Esophagus muscularis mucosa (tissue), 4 donors: Measurements from ENCODE around the gene PIK3R2. TPM values are rescaled to one million over a fixed set of nuclear protein-coding genes. Genes with fewer than 3 reads are reported as not detected.

Source experiments
- DNase-seq: peaks from one replicate; pipeline ENCODE4 v3.0.0-alpha.2; 2017; ENCODE audit errors: extremely low spot score
- H3K27ac ChIP-seq, 4 donors: fragments of 200-600 bp; sonication (generic); replicated peaks in 1 of 4; 1 replicate in 3 of 4; 2 replicates in 1 of 4; pipeline ENCODE4 v1.5.1; 2016 to 2019; ENCODE audit warnings: mild to moderate bottlenecking in 1 of 4
- H3K27me3 ChIP-seq, 4 donors: fragments of 200-600 bp; sonication (generic); one replicate each; pipeline versions ENCODE4 v1.5.1 to v1.6.0; 2016 to 2019
- H3K36me3 ChIP-seq, 4 donors: fragments of 200-600 bp; sonication (generic); one replicate each; pipeline ENCODE4 v1.5.1; 2016 to 2019
- H3K4me1 ChIP-seq, 4 donors: fragments of 200-600 bp; sonication (generic); one replicate each; pipeline ENCODE4 v1.5.1; 2016 to 2019
- H3K4me3 ChIP-seq, 4 donors: fragments of 200-600 bp; sonication (generic); 1 replicate in 2 of 4; 2 replicates in 2 of 4; pipeline ENCODE4 v1.5.1; 2016 to 2019; ENCODE audit warnings: mild to moderate bottlenecking in 4 of 4, moderate library complexity in 1 of 4
- H3K9me3 ChIP-seq, 4 donors: fragments of 200-600 bp; sonication (generic); 1 replicate in 3 of 4; 2 replicates in 1 of 4; pipeline ENCODE4 v1.5.1; 2016 to 2019
- CTCF ChIP-seq, 3 experiments: fragments of 200-600 bp in 2 of 3; fragments of 450-650 bp in 1 of 3; sonication (generic) in 2 of 3; IDR thresholded peaks; one replicate each; pipeline ENCODE4 v1.5.1; 2017 to 2019; ENCODE audit warnings: antibody characterized with exemption in 3 of 3, mild to moderate bottlenecking in 2 of 3, moderate library complexity in 1 of 3
- EP300 ChIP-seq: sonication (generic); formaldehyde crosslinking; IDR thresholded peaks from one replicate; pipeline ENCODE4 v1.6.1; 2017; ENCODE audit warnings: antibody characterized with exemption
- POLR2A ChIP-seq: fragments of 450-650 bp; IDR thresholded peaks from one replicate; pipeline ENCODE4 v1.6.1; 2017; ENCODE audit warnings: antibody characterized with exemption, moderate library complexity, mild to moderate bottlenecking, low read depth
- POLR2AphosphoS5 ChIP-seq, 2 donors: sonication (generic); formaldehyde crosslinking; IDR thresholded peaks; one replicate each; pipeline ENCODE4 v1.6.1; 2017; ENCODE audit warnings: antibody characterized with exemption in 2 of 2
- WGBS: methylation state at CpG from one replicate; pipeline ENCODE4 v1.1.5; 2018; 5-methylcytosine and 5-hydroxymethylcytosine counted together
- intact Hi-C: fragments of 100-400 bp; cut with DNase I; formaldehyde crosslinking; loops from one replicate; pipeline ENCODE4 v1.15.1; 2023
- total RNA-seq, 4 donors: library from RNA; depleted of rRNA; stranded (reverse); fragments of >200 nt; gene quantifications; one replicate each; pipeline versions ENCODE4 v1.1.0 to v1.2.1, GENCODE V29; 2016

Gene PIK3R2
- total RNA-seq, 4 donors from 2014 or later: 4.2 to 32.2 (median 19.4) TPM

- H3K27ac ChIP-seq: peak overlapping the region; percentile 47 to 68 (median 60)
- 59% methylated on average over 10 of the region's 12 CpGs for WGBS
- peak overlapping the region; percentile 61 to 80 (median 77) for H3K4me3 ChIP-seq
- no peak for TF ChIP-seq EP300
- no peak for TF ChIP-seq POLR2AphosphoS5 (IDR thresholded peaks at IDR 0.05)
- no peak for TF ChIP-seq POLR2A
- no peak for TF ChIP-seq CTCF (IDR thresholded peaks at IDR 0.05)
- H3K36me3 ChIP-seq: no peaks in the 10 kb centered on the region
- H3K9me3 ChIP-seq: no peaks in the 10 kb centered on the region
- H3K4me1 ChIP-seq: peaks cover 18 to 32% (median 28%) of the 10 kb centered on the region in 4 donors
- no peak for DNase-seq
- peaks cover 0 to 31% (median 2%) of the 10 kb centered on the region in 4 donors for H3K27me3 ChIP-seq
- intact Hi-C loops: no loop called here
Measured at GRCh38 chr19:18109341-18109732, 43.6 kb upstream of the PIK3R2 start.

GRCh38 chr19:18109733-18110608, 43.0 kb upstream of the PIK3R2 start:
- peaks cover 0 to 30% (median 2%) of the 10 kb centered on the region in 4 donors for H3K27me3 ChIP-seq
- TF ChIP-seq POLR2AphosphoS5 (IDR thresholded peaks at IDR 0.05) (peak in 1 of 2 donors; percentile 36), EP300 (no peak), CTCF (IDR thresholded peaks at IDR 0.05) (no peak)
- H3K4me3 ChIP-seq: peak overlapping the region; percentile 61 to 80 (median 77)
- intact Hi-C loops: loop anchor here (5.0 kb wide), 1 partner anchor 42 kb away; the partner anchor contains the start of gene PIK3R2
- no peaks in the 10 kb centered on the region for H3K9me3 ChIP-seq
- H3K36me3 ChIP-seq: no peaks in the 10 kb centered on the region
- peak overlapping the region; percentile 47 to 68 (median 60) for H3K27ac ChIP-seq
- 4% methylated on average over 5 of the region's 92 CpGs for WGBS
- peaks cover 13 to 26% (median 22%) of the 10 kb centered on the region in 4 donors for H3K4me1 ChIP-seq
- DNase-seq: no peak

GRCh38 chr19:18110609-18111232, 42.2 kb upstream of the PIK3R2 start:
- H3K27me3 ChIP-seq: peaks cover 0 to 23% (median 2%) of the 10 kb centered on the region in 4 donors
- WGBS: 55% methylated on average over 11 of the region's 22 CpGs
- peak overlapping the region; percentile 61 to 80 (median 77) for H3K4me3 ChIP-seq
- peak overlapping the region in 3 of 4 donors; percentile 47 to 68 (median 62) for H3K27ac ChIP-seq
- no peaks in the 10 kb centered on the region for H3K9me3 ChIP-seq
- H3K36me3 ChIP-seq: no peaks in the 10 kb centered on the region
- peaks cover 13 to 26% (median 21%) of the 10 kb centered on the region in 4 donors for H3K4me1 ChIP-seq
- DNase-seq: no peak
- TF ChIP-seq CTCF (IDR thresholded peaks at IDR 0.05) (no peak), POLR2A (no peak), EP300 (no peak), POLR2AphosphoS5 (IDR thresholded peaks at IDR 0.05) (no peak)
- intact Hi-C loops: loop anchor here (5.0 kb wide), 1 partner anchor 42 kb away; the partner anchor contains the start of gene PIK3R2

GRCh38 chr19:18112989-18113478, 39.9 kb upstream of the PIK3R2 start:
- Histone ChIP-seq H3K27me3 (peaks cover 0 to 14% (median 2%) of the 10 kb centered on the region in 4 donors), H3K4me3 (no peak overlapping the region), H3K36me3 (no peaks in the 10 kb centered on the region), H3K27ac (no peak overlapping the region), H3K4me1 (peaks cover 20 to 38% (median 32%) of the 10 kb centered on the region in 4 donors), H3K9me3 (no peaks in the 10 kb centered on the region)
- WGBS: 36% methylated on average over 9 of the region's 9 CpGs
- no peak for DNase-seq
- intact Hi-C loops: loop anchor here (2.0 to 5.0 kb wide), 3 partner anchors 39 to 140 kb away; partner anchors contain the start of gene PIK3R2
- no peak for TF ChIP-seq POLR2A
- TF ChIP-seq CTCF (IDR thresholded peaks at IDR 0.05): peak; percentile 84 to 92 (median 87)
- TF ChIP-seq POLR2AphosphoS5 (IDR thresholded peaks at IDR 0.05): peak in 1 of 2 donors; percentile 69
- TF ChIP-seq EP300: no peak
